Stimulated activated CD4-positive, alpha-beta T cell treated with anti-CD3 and anti-CD28 coated beads, TNF-alpha, amount 100 ng/mL, for 4 hours (primary cell): Measurements from ENCODE around the gene CEACAM18.

Experiments
- DNase-seq, 3 experiments: peaks; one replicate each; pipeline ENCODE4 v3.0.0-alpha.2; 2020; ENCODE audit warnings: low read depth in 3 of 3

CEACAM18 gene

GRCh38 chr19:51531349-51532315 is 53.3 kb downstream of the CEACAM18 start, which contains the start of gene SIGLEC6:
Gene SIGLEC6, minus strand, starts transcription at chr19:51531670. Its CDS starts 22 bp downstream, at chr19:51531648.
- no peak for DNase-seq

GRCh38 chr19:51535535-51535934 is 57.2 kb downstream of the CEACAM18 start:
- no peak for DNase-seq

- no peak for DNase-seq
Measured at GRCh38 chr19:51539821-51540366, 61.6 kb downstream of the CEACAM18 start.
